GM19395 (cell line): Measurements from ENCODE around the gene EXOC3L4.

Experiments used
- ATAC-seq: cut with Tn5 transposase; IDR thresholded peaks from one replicate; pipeline ENCODE4 v1.9.1; 2021; ENCODE audit warnings: mild to moderate bottlenecking, moderate library complexity; ENCODE audit not compliant: unreplicated experiment

EXOC3L4 gene

DNA sequence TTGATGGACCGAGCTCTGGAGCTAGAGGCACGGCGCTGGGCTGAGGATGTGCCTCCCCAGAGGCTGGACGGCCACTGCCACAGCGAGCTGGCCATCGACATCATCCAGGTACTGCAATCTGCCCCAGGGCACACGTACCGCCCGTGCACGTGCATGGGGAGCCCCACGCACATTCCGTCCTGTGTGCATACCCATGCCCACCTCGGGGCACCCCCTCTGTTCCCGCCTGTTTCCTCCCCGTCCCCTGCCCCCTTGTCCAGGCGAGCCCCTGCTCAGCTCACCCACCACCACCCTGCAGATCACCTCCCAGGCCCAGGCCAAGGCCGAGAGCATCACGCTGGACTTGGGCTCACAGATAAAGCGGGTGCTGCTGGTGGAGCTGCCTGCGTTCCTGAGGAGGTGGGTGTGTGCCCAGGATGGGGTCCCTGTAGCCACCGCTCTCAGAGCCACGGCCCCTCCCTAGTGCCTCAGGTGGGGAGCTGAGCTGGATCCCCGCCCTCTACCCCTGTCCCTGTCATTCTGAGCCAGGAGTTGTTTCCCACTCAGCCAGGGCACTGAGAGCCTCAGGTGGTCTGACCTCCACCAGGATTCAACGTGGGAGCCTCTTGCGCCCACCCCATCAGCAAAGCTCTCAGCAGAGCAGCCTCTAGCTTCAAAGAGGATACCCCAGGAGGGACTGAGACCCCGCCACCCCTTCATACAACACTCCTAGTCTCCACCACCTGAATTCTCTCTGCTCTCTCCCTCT lies 35.7 kb downstream of the EXOC3L4 start:
- no peak for ATAC-seq

DNA sequence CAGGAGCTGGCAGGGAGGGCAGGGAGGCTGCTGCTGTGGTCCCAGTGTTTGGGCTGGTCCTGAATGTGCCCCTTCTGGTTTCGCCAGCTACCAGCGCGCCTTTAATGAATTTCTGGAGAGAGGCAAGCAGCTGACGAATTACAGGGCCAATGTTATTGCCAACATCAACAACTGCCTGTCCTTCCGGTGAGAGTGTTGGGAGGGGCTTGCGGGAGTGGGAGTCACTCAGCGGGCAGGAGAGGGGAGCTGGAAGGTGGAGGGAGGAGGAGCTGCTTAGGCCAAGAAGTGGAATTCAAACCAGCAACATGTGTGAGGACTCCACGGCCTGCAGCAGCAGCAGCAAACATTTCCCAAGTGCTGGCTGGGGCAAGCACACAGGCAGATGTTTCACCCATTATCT lies 36.4 kb downstream of the EXOC3L4 start:
- ATAC-seq: no peak

DNA sequence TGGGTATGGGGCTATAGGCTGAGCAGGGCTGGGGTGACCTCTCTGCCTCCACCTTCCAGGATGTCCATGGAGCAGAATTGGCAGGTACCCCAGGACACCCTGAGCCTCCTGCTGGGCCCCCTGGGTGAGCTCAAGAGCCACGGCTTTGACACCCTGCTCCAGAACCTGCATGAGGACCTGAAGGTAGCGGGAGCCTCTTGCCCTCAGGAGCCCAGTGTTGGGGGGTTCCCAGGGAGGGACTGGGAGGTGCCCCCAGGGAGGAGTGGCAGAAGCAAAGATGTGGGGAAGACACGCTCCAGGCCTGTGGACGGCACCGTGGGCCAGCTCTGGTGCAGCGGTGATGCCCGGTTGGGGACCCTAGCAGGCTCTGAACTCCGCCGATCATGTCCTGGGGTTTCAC lies 37.1 kb downstream of the EXOC3L4 start:
- no peak for ATAC-seq

DNA sequence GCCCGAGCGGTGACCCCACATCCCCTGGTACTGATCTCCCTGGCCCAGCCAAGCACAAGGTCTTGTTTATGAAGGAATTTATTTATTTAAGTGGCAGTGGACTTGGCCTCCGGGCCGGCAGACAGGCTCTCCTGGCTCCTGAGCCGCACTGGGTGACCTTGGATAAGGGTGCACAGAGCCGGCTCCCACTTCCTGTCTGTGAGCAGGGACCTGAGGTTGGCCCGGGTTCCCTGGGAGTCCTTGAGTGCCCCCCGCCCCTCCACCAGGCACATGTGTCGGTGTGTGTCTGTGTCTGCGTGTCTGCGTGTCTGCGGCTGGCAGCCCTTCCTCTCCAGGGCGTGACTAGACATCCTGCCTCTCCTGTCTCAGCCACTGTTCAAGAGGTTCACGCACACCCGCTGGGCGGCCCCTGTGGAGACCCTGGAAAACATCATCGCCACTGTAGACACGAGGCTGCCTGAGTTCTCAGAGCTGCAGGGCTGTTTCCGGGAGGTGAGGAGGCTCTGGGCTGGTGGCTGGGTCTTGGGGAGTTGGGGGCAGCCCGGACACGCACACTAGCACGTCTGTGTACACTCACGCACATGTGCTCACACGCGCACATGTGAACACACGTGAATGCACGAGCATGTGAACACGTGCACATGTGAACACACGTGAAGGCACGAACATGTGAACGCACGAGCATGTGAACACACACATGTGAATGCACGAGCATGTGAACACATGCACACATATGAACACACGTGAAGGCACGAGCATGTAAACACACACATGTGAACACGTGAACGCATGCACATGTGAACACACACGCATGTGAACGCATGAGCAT lies 38.1 kb downstream of the EXOC3L4 start:
- ATAC-seq: no peak

DNA sequence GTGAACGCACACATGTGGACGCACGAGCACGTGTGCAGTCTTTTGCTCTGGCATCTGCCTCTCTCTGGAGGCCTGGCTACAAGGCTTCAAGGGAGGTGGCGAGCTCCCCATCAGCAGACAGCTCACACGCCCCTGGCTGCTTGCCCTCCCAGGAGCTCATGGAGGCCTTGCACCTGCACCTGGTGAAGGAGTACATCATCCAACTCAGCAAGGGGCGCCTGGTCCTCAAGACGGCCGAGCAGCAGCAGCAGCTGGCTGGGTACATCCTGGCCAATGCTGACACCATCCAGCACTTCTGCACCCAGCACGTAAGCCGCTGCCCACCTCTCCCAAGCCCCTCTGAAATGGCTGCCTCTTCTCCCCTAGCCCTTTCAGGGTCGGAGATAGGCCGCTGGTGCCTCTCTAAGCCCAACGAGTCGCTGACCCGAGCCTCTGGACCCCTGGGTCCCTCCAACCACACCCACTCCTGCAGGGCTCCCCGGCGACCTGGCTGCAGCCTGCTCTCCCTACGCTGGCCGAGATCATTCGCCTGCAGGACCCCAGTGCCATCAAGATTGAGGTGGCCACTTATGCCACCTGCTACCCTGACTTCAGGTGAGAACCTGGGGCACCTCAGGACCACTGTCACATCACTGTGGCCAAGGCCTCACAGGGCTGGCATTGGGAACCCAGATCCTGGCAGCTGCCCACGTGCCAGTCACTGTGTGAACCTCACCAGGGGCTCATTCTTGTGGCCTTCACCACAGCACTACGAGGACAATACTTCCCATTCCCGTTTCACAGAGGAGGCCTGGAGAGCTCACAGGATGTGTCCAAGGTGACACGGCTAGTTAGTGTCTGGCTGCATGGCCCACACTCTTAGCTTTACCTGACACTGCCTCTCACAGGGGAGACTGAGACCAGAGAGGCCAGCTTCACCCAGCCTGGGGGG lies 39.0 kb downstream of the EXOC3L4 start:
- ATAC-seq: no peak

DNA sequence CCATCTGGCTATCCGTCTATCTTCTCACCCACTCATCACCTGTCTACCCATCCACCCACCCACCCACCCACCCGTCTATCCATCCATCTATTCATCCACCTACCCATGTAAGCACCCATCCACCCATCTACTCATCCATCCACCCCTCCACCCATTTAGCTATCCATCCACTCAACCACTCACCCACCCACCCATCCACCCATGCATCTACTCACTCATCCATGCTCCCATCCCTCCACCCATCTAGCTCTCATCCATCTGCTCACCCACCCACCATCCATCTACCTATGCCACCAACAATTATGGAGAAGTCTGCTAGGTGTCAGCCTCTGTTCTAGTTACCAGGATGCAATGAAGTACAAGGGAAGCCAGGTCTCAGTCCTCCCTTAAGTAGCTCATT lies 39.9 kb downstream of the EXOC3L4 start:
- ATAC-seq: no peak

DNA sequence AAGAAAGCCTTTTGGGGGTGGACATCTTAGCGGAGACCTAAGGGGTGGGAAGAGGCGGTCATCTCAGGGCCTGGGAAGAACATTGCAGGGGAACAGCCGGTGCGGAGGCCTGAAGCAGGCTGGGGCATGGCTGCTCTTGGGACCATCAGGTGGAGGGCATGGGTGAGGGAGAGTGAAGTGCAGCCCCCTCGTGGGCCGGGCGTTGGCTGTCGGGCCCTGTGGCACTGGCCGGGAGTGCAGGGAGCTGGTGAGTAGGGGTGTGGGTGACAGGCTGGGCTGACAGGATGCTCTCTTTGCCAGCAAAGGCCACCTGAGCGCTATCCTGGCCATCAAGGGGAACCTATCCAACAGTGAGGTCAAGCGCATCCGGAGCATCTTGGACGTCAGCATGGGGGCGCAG lies 40.4 kb downstream of the EXOC3L4 start:
- no peak for ATAC-seq

DNA sequence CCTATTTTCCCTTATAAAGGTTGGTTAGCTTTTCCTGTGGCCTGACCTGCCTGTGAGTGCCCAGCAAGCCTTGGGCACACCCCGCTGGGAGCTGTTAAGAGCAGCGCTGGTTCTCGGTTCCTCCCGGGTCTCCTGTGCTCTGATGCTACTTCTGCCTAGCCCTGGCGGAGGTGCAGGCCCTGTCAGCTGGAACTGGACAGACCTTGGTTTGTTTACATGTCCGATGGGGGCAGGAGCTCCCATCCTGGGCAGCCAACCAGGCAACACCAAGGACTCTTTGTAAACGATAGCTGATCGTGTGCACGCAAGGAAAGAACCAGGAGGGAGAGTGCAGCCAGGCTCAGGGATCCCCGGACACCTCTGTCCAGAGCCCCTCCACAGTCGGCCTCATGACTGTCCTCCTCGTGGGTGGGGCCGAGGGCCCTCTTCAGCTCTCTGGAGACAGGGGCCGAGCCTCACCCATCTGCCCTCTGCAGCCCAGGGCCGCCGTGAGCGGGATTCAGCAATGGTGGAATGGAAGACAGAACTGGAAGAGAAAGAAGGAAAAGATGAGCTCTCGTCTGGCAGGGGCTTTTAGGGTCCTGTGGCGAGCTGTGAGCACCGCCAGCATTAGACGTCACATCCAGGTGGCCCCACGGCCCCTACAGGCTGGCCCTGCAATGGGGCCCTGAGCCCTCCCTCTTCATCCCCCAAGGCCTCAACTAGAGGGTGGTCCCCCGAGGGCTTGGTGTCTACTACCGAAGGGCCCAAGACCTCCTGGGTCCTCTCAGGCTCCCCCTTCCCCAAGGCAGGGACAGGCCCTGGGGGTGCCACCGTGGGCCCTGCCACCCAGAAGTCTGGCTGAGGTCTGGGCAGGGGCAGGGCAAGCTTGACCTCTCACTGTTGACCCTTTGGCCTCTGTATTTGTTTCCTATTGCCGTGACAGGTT lies 41.1 kb downstream of the EXOC3L4 start:
- no peak for ATAC-seq

DNA sequence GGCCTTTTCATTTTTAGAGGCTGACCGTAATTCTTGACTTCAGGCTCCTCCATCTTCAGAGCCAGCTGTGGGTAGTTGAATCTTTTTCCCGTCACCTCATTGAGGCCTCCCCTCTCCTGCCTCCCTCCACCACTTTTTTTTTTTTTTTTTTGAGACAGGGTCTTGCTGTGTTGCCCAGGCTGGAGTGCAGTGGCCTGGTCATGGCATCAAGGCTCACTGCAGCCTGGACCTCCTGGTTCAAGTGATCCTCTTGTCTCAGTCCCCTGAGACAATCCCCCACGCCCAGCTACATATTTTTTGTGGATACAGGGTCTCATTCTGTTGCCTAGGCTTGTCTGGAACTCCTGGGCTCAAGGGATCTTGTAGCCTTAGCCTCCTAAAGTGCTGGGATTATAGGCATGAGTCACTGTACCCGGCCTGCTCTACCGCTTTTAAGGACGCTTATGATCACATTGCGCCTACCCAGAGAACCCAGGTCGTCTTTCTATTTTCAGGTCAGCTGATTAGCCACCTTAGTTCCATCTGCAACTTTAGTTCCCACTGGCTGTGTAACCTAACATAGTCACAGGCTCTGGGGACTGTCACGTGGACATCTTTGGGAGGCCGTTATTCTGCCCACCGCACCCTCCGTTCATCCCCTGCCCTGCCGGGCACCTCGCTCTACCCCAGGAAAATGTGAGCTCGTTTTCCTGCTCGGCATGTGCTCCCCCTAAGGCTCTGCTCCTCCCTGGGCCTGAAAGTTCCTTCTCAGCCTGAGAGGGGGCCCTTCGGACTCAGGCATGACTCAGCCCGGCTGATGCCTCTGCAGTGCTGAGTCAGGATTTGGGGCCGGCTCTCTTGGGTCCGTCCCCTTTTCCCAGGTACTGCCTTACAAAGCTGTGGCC lies 42.1 kb downstream of the EXOC3L4 start:
- no peak for ATAC-seq

DNA sequence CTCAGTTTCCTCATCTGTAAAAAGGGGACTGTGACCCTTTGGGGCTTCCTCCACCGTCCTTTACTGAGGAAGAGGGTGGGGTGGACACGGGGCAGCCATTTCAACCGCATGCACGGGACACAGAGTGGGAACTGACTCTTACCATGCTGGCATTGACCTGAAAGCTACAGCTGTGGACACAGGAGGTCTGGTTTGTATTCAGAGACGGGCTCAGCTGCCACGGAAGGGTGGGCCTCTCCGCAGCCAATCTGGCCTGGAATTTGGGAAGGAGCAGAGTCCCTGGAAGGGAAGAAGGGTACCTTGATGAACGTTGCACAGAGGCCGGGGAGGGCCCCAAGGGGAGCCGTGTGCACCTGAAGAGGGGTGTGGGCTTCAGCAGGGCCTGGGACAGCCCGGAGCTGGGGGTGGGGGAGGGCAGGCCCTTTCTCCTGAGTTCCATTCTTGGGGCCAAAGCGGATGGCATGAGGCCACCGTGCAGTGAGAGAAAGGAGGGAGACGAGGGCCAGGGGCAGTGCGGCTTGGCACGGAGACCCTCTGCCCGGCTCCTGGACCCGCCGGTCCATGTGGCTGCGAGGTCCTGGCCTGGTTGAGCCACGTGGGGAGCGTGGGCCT lies 43.3 kb downstream of the EXOC3L4 start:
- ATAC-seq: no peak

DNA sequence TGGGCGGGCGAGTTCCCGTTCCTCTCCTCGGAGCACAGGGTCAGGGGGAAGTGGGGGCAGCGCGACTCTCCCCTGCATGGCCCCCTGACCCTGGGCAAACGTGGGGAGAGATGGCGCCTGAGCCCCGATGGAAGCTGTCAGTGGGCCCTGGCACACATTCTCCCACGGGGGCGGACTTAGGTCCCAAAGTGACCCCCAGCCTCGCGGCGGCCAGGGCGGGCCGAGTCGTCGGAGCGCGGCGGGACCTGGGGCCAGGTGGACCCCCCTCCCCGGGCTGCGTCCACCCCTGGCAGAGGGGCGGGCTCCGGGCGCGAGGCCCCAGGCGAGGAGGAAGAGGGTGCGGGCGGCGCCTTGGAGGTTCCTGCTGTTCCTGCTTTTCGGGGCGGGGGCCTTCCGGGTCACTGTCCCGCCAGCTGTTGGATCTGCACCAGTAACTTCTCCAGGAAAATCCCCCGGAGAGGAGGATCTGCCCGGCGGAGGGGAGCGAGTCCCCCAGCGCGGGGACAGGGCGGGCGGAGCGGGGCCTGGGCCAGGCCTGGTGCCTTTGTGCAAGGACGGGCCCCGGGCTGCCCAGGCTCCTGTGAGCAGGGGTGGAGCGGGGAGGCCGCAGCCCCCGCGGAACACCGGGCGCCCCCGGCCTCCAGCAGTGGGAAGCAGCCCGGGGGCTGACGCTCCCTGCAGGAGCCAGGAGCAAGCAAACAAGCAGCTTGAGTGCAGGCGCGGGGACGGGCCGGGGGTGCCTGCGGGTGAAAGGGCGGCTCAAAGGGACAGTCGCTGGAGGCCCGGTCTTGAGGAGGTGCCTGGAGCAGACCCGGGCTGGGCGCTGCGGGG lies 44.0 kb downstream of the EXOC3L4 start:
- no peak for ATAC-seq

DNA sequence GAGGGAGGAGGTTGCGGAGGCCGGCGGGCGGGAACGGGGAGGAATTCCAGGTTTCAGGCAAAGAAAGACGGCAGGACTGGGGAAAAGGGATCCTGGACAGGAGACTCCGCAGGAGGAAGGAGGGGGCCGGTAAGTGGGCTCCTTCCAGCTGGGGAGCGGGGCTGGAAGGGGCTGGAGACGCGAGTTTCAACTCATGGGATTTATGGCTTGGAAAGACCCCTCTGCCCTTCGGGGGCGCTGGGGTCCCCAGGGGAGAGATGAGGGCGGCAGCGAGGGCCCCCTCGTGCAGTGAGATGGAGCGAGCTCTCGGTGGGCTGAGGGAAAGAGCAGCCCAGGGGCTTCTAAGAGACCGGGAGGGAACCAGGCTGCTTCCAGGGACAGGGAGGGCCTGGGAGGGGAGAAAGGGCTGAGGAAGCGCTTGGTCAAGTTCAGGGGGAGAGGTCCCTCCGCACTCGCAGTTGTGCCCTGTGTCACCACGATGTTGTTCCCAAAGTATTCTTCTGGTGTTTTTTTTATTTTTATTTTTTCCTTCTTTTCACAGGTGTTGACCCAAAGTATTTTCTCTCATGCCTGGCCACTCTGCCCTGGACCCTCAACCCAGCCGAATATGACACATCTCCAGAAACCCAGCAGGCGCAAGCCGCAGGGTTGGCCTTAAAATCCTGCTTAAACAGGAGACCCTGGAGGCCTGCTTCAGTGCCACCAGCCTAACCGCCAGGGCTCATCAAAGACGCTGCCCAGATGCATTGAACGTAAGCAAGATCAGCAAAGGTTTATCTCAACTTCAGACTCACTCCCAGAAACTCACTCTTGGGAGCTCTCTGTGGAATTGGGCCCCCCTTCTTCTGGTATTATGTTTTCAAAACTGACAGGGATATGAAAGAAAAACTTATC lies 44.9 kb downstream of the EXOC3L4 start:
- ATAC-seq: no peak

DNA sequence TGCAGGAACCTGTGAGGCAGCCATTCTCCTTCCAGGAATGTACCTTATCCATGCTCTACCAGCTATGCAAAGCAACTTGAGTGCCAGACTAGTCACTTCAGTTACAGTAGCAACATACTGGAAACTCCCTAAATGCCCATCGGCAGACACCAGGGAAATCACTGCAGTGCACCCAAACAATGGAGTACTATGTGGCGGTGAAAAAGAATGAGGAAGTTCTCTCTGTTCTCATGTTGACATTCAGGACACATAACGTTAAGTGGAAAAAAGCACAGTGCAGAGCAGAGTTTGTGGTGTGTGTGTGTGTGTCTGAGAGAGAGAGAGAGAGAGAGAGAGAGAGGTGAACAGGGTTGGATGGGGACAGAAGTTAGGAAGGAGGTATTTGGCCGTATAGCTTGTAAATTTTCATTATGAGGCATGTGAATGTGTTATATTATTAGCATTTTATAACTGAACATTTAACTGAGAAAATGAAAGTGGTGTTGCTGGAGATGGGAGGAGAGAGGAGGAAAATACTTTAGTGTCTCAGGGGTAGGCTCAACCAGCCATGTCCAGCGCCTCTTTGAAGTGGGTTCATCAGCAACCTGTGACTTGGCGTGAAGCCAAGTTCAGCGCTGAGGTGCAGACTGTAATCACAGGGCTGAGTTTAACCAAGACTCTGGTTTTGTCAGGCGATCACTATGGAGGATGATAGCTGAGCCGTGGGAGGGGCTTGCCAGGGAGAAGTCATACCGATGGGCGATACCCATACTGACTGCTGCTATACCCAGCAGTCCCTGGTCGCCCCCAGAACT lies 46.0 kb downstream of the EXOC3L4 start:
- peak; percentile 79 for ATAC-seq

DNA sequence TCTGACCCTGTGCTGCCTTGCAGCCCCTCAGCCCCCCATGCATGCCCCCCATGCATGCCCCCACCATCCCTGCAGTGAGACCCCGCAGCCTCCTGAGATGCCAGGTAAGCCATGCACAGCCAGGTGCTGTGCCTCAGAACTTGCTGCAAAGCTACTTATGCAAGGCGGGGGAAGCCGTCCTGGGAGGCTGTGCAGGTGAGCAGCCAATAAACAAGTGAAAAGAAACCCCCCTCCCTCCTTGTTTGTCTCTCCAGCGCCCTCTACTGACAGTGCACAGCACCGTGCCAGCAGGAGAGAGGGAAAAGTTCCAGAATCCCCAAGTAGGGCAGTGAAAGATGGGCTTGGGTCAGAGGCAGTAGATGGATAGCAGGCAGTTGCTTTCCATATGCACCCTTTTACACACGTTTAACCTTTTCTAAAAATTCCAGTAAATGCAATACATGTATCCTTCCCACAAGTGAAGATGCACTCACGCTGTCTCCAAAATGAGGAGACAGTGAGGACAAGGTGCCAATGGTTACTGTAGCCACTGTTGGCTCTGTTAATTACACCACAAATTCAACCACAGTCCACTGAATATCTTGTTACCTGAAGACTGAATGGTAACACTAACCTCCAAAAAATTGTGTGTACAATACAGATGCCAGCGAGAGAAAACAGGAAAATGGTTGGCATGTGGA lies 46.7 kb downstream of the EXOC3L4 start:
- ATAC-seq: peak; percentile 30

DNA sequence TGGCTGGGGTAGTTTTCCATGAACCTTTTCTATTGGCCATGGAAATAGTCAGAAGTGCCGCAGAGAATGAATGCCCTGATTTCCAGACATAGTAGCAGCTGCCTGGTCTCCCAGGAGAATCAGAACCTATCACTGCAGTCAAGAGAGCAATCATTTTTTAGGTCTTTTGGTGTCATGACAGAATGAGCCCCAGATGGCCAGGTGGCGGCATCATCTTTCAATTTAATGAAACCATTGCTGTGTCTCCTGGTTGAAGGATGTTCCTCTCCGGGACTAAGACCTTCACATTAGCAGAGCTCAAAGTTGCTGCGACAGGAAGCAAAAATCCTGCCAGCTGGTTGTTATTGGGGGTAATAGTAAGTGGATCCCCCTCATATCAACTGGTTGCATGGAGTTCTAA lies 47.5 kb downstream of the EXOC3L4 start:
- no peak for ATAC-seq
